Neural crest cell (in vitro differentiated cells): Measurements from ENCODE around the gene STIM2. TPM values are rescaled to one million over a fixed set of nuclear protein-coding genes. Genes with fewer than 3 reads are reported as not detected.

Source experiments
- DNase-seq: peaks from one replicate; pipeline ENCODE4 v3.0.0; 2021; ENCODE audit warnings: low read depth, mixed read lengths, low spot score
- H3K27ac Mint-ChIP-seq: one replicate; pipeline ENCODE4 v1.8.0; 2021; ENCODE audit warnings: mild to moderate bottlenecking, mixed read lengths; ENCODE audit not compliant: unreplicated experiment
- H3K27me3 Mint-ChIP-seq: 2 replicates; pipeline ENCODE4 v1.8.0; 2021; ENCODE audit warnings: low read depth, mild to moderate bottlenecking, mixed read lengths
- H3K36me3 Mint-ChIP-seq: 2 replicates; pipeline ENCODE4 v1.8.0; 2021; ENCODE audit warnings: low read depth, mild to moderate bottlenecking, mixed read lengths
- H3K4me1 Mint-ChIP-seq: 2 replicates; pipeline ENCODE4 v1.8.0; 2021; ENCODE audit warnings: mixed read lengths
- H3K4me3 Mint-ChIP-seq: one replicate; pipeline ENCODE4 v1.8.0; 2021; ENCODE audit warnings: mild to moderate bottlenecking, mixed read lengths
- H3K9me3 Mint-ChIP-seq: 2 replicates; pipeline ENCODE4 v1.8.0; 2021; ENCODE audit warnings: mixed read lengths
- total RNA-seq: library from RNA; stranded (reverse); gene quantifications from 2 replicates; pipeline ENCODE4 v1.2.1, GENCODE V29; 2021
- TF ChIP-seq, protein P1 (sequence below): fragments of 200-600 bp; sonication (generic); conservative IDR thresholded peaks from 2 replicates; pipeline ENCODE4 v1.5.0; 2021; ENCODE audit warnings: antibody characterized with exemption, mild to moderate bottlenecking

The STIM2 gene
- total RNA-seq, 1 donor from 2014 or later = 30.5 TPM

DNA sequence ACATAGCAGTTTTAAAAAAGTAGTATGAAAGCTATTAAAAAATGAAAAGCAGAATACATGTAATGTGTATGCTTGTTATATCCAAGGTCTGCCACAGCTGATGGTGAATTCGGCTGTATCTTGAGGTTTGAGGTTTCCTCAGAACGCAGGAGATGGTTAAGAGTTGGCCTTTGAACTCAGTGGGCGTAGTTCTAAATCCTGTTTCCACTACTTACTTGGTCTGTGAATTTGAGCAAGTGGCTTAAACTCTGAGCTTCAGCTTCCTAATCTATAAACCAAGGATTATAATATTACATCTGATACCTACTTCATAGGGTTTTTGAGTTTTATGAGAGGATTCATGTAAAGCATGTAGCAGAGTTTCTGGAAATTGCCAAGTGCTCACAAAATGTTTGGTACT is 125.2 kb downstream of the STIM2 start:
- TF ChIP-seq, protein P1, sequence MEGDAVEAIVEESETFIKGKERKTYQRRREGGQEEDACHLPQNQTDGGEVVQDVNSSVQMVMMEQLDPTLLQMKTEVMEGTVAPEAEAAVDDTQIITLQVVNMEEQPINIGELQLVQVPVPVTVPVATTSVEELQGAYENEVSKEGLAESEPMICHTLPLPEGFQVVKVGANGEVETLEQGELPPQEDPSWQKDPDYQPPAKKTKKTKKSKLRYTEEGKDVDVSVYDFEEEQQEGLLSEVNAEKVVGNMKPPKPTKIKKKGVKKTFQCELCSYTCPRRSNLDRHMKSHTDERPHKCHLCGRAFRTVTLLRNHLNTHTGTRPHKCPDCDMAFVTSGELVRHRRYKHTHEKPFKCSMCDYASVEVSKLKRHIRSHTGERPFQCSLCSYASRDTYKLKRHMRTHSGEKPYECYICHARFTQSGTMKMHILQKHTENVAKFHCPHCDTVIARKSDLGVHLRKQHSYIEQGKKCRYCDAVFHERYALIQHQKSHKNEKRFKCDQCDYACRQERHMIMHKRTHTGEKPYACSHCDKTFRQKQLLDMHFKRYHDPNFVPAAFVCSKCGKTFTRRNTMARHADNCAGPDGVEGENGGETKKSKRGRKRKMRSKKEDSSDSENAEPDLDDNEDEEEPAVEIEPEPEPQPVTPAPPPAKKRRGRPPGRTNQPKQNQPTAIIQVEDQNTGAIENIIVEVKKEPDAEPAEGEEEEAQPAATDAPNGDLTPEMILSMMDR = no peak
- no peak overlapping the region for H3K4me3 Mint-ChIP-seq
- peaks cover 6% of the 10 kb centered on the region for H3K9me3 Mint-ChIP-seq
- H3K27me3 Mint-ChIP-seq = no peaks in the 10 kb centered on the region
- H3K27ac Mint-ChIP-seq = no peak overlapping the region
- H3K4me1 Mint-ChIP-seq = peaks cover 9% of the 10 kb centered on the region
- H3K36me3 Mint-ChIP-seq = peaks cover 9% of the 10 kb centered on the region
- DNase-seq = no peak

GRCh38 chr4:26987191-26987590 is 126.5 kb downstream of the STIM2 start:
- TF ChIP-seq, protein P1 = no peak
- DNase-seq = no peak
- peaks cover 12% of the 10 kb centered on the region for H3K36me3 Mint-ChIP-seq
- no peaks in the 10 kb centered on the region for H3K27me3 Mint-ChIP-seq
- peaks cover 9% of the 10 kb centered on the region for H3K4me1 Mint-ChIP-seq
- H3K9me3 Mint-ChIP-seq = peaks cover 6% of the 10 kb centered on the region
- H3K27ac Mint-ChIP-seq = peak overlapping the region; percentile 85
- no peak overlapping the region for H3K4me3 Mint-ChIP-seq

GRCh38 chr4:26991057-26991456 is 130.4 kb downstream of the STIM2 start:
- TF ChIP-seq, protein P1 = no peak
- no peak overlapping the region for H3K4me3 Mint-ChIP-seq
- H3K9me3 Mint-ChIP-seq = peaks cover 6% of the 10 kb centered on the region
- no peak for DNase-seq
- peaks cover 12% of the 10 kb centered on the region for H3K36me3 Mint-ChIP-seq
- H3K27me3 Mint-ChIP-seq = no peaks in the 10 kb centered on the region
- no peak overlapping the region for H3K27ac Mint-ChIP-seq
- H3K4me1 Mint-ChIP-seq = peaks cover 4% of the 10 kb centered on the region

- Mint-ChIP-seq H3K27me3 (no peaks in the 10 kb centered on the region), H3K36me3 (peaks cover 12% of the 10 kb centered on the region), H3K4me1 (no peaks in the 10 kb centered on the region), H3K27ac (no peak overlapping the region), H3K4me3 (no peak overlapping the region), H3K9me3 (peaks cover 6% of the 10 kb centered on the region)
- DNase-seq = no peak
- TF ChIP-seq, protein P1 = no peak
Measured at GRCh38 chr4:26992657-26993361, 132.2 kb downstream of the STIM2 start.

- Mint-ChIP-seq H3K9me3 (peaks cover 4% of the 10 kb centered on the region), H3K4me1 (no peaks in the 10 kb centered on the region), H3K27me3 (no peaks in the 10 kb centered on the region), H3K36me3 (peaks cover 9% of the 10 kb centered on the region), H3K27ac (no peak overlapping the region), H3K4me3 (no peak overlapping the region)
- no peak for DNase-seq
- TF ChIP-seq, protein P1 = no peak
Measured at GRCh38 chr4:26993539-26993938, 132.9 kb downstream of the STIM2 start.
